Suprapubic skin (tissue), 4 donors: ENCODE measurements around the gene SYT6. TPM values are rescaled to one million over a fixed set of nuclear protein-coding genes. Genes with fewer than 3 reads are reported as not detected.

Experiments
- DNase-seq, 2 donors: peaks; one replicate each; pipeline ENCODE4 v3.0.0-alpha.2; 2019; ENCODE audit warnings: low spot score in 2 of 2
- H3K27ac ChIP-seq: fragments of 200-600 bp; sonication (generic); one replicate; pipeline ENCODE4 v1.5.1; 2019
- H3K27me3 ChIP-seq: fragments of 200-600 bp; sonication (generic); one replicate; pipeline ENCODE4 v1.5.1; 2019
- H3K36me3 ChIP-seq: fragments of 200-600 bp; sonication (generic); one replicate; pipeline ENCODE4 v1.5.1; 2019
- H3K4me1 ChIP-seq: fragments of 200-600 bp; sonication (generic); one replicate; pipeline ENCODE4 v1.5.1; 2019
- H3K4me3 ChIP-seq: fragments of 200-600 bp; sonication (generic); one replicate; pipeline ENCODE4 v1.5.1; 2019; ENCODE audit warnings: mild to moderate bottlenecking
- H3K9me3 ChIP-seq: fragments of 200-600 bp; sonication (generic); one replicate; pipeline ENCODE4 v1.5.1; 2019
- EP300 ChIP-seq: sonication (generic); formaldehyde crosslinking; IDR thresholded peaks from one replicate; pipeline ENCODE4 v1.6.1; 2017; ENCODE audit warnings: antibody characterized with exemption
- POLR2A ChIP-seq, 2 donors: fragments of 450-650 bp; IDR thresholded peaks; one replicate each; pipeline ENCODE4 v1.6.1; 2017; ENCODE audit warnings: antibody characterized with exemption in 2 of 2, mild to moderate bottlenecking in 2 of 2, moderate library complexity in 2 of 2
- POLR2AphosphoS5 ChIP-seq, 3 donors: sonication (generic); formaldehyde crosslinking; IDR thresholded peaks; one replicate each; pipeline ENCODE4 v1.6.1; 2017; ENCODE audit warnings: antibody characterized with exemption in 3 of 3
- WGBS: methylation state at CpG from one replicate; pipeline ENCODE4 v1.1.5; 2018; 5-methylcytosine and 5-hydroxymethylcytosine counted together
- total RNA-seq, 4 donors: library from RNA; depleted of rRNA; stranded (reverse); fragments of >200 nt; gene quantifications; one replicate each; pipeline ENCODE4 v1.1.0, GENCODE V29; 2016
- TF ChIP-seq, protein P1 (sequence below), 2 donors: fragments of 200-600 bp in 1 of 2; fragments of 450-650 bp in 1 of 2; sonication (generic) in 1 of 2; IDR thresholded peaks; one replicate each; pipeline ENCODE4 v1.5.1; 2016 to 2019; ENCODE audit warnings: antibody characterized with exemption in 2 of 2, mild to moderate bottlenecking in 1 of 2, moderate library complexity in 1 of 2

SYT6 gene, protein sequence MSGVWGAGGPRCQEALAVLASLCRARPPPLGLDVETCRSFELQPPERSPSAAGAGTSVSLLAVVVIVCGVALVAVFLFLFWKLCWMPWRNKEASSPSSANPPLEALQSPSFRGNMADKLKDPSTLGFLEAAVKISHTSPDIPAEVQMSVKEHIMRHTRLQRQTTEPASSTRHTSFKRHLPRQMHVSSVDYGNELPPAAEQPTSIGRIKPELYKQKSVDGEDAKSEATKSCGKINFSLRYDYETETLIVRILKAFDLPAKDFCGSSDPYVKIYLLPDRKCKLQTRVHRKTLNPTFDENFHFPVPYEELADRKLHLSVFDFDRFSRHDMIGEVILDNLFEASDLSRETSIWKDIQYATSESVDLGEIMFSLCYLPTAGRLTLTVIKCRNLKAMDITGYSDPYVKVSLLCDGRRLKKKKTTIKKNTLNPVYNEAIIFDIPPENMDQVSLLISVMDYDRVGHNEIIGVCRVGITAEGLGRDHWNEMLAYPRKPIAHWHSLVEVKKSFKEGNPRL
- under 1 TPM in 1 of 4 donors, not detected in 3; 0.23 TPM for total RNA-seq

GRCh38 chr1:114153261-114154145 is at the start of gene SYT6:
Gene SYT6 (minus strand): TSS chr1:114153869. CDS start chr1:114153772, 97 bp downstream.
- Histone ChIP-seq H3K36me3 (no peaks in the 10 kb centered on the region), H3K27me3 (peaks cover 90% of the 10 kb centered on the region), H3K4me1 (peaks cover 26% of the 10 kb centered on the region), H3K27ac (no peak within 1 kb of the TSS), H3K4me3 (peak within 1 kb of the TSS; percentile 50), H3K9me3 (no peaks in the 10 kb centered on the region)
- TF ChIP-seq POLR2A (IDR thresholded peaks at IDR 0.05) (no peak), POLR2AphosphoS5 (IDR thresholded peaks at IDR 0.05) (no peak), EP300 (no peak)
- TF ChIP-seq, protein P1, sequence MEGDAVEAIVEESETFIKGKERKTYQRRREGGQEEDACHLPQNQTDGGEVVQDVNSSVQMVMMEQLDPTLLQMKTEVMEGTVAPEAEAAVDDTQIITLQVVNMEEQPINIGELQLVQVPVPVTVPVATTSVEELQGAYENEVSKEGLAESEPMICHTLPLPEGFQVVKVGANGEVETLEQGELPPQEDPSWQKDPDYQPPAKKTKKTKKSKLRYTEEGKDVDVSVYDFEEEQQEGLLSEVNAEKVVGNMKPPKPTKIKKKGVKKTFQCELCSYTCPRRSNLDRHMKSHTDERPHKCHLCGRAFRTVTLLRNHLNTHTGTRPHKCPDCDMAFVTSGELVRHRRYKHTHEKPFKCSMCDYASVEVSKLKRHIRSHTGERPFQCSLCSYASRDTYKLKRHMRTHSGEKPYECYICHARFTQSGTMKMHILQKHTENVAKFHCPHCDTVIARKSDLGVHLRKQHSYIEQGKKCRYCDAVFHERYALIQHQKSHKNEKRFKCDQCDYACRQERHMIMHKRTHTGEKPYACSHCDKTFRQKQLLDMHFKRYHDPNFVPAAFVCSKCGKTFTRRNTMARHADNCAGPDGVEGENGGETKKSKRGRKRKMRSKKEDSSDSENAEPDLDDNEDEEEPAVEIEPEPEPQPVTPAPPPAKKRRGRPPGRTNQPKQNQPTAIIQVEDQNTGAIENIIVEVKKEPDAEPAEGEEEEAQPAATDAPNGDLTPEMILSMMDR (IDR thresholded peaks at IDR 0.05), result no peak
- 2% methylated on average over 19 of the region's 70 CpGs for WGBS
- no peak for DNase-seq

DNA sequence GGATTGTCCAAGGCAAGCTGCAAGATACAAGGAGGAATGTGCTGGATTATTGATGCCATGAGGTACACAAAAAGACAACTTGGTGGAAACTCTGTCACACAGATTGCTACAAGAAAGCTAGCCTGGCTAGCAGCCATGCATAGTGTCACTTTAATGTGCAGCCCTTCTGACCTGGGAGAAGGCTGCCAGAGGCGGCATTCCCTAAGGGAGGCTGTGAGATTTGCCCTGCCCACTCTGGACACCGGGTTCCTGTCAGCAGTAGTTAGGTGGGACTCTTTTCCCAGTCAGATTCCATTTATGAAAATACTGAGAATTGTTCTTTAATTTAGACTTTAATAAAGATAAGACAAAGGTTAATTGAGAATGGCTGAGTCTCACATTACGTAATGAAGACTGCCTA is 47.8 kb upstream of the SYT6 start:
- Histone ChIP-seq H3K36me3 (no peaks in the 10 kb centered on the region), H3K9me3 (no peaks in the 10 kb centered on the region), H3K4me3 (no peak overlapping the region), H3K27me3 (peaks cover 26% of the 10 kb centered on the region), H3K27ac (no peak overlapping the region), H3K4me1 (no peaks in the 10 kb centered on the region)
- WGBS, result 55% methylated on average over 3 of the region's 3 CpGs
- TF ChIP-seq, protein P1 (IDR thresholded peaks at IDR 0.05), result no peak
- TF ChIP-seq POLR2AphosphoS5 (IDR thresholded peaks at IDR 0.05), result no peak
- no peak for TF ChIP-seq POLR2A (IDR thresholded peaks at IDR 0.05)
- TF ChIP-seq EP300, result no peak
- no peak for DNase-seq

- no peak for DNase-seq
- Histone ChIP-seq H3K4me1 (no peaks in the 10 kb centered on the region), H3K9me3 (no peaks in the 10 kb centered on the region), H3K4me3 (no peak overlapping the region), H3K27me3 (peaks cover 27% of the 10 kb centered on the region), H3K36me3 (no peaks in the 10 kb centered on the region), H3K27ac (no peak overlapping the region)
- TF ChIP-seq EP300 (no peak), POLR2A (IDR thresholded peaks at IDR 0.05) (no peak), POLR2AphosphoS5 (IDR thresholded peaks at IDR 0.05) (no peak)
- TF ChIP-seq, protein P1 (IDR thresholded peaks at IDR 0.05), result no peak
- WGBS, result 91% methylated on average over 3 of the region's 3 CpGs
Observed at GRCh38 chr1:114199017-114199594, 45.4 kb upstream of the SYT6 start.

DNA sequence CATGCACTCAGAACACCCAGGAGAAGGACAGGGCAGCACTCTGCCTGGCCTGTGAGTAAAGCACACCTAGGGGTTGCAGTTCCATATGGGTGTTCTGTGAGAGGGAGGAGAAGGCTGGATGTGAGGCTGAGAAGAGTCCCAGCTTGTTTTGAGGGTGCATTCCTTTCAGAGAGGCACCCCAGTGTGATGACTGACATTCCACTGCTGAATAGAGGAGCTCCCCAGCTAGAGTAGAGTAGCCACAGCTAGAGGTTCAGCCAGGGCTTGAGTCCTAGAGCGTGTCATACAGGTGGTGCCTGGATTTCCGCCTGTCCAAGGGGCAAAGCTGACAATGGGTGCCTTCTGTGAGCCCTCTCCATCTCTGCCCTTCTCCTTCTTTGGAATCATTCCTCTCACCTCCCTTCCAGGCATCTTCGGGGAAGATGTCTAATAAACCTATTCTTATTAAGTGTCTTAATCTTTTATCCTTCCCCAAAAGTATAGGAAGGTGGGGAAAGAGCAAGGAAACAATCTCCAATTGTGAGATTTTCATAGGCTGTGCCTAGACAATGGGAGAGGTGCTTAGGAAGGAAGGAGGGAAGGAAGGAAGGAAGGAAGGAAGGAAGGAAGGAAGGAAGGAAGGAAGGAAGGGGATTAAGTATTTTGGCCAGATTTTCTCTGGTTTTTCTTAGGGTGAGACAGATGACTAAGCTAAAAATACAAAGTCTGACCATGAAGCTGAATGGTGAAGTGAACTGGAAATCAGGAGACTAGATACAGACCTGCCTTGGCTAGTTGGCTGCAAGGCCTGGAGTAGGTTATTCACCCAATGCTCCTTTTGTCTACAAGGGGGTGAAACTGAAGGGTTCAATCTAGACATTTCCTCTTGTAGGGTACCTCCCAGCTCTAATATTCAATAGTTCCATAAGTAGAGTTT is 43.6 kb upstream of the SYT6 start:
- Histone ChIP-seq H3K4me1 (no peaks in the 10 kb centered on the region), H3K27me3 (peaks cover 17% of the 10 kb centered on the region), H3K36me3 (no peaks in the 10 kb centered on the region), H3K4me3 (no peak overlapping the region), H3K27ac (no peak overlapping the region), H3K9me3 (no peaks in the 10 kb centered on the region)
- no peak for DNase-seq
- WGBS, result 72% methylated on average over 3 of the region's 3 CpGs
- no peak for TF ChIP-seq EP300
- TF ChIP-seq POLR2A (IDR thresholded peaks at IDR 0.05), result no peak
- no peak for TF ChIP-seq POLR2AphosphoS5 (IDR thresholded peaks at IDR 0.05)
- TF ChIP-seq, protein P1 (IDR thresholded peaks at IDR 0.05), result no peak
